Lung (tissue), 12 donors: ENCODE data around the gene DPY30. TPM values are rescaled to one million over a fixed set of nuclear protein-coding genes. Genes with fewer than 3 reads are reported as not detected.

Experiments used
- ATAC-seq: fragments of 200-7000 bp; cut with Tn5 transposase; one replicate; pipeline ENCODE4 v1.9.1; 2020; ENCODE audit warnings: moderate number of reproducible peaks; ENCODE audit not compliant: insufficient read depth, low FRiP score
- DNase-seq, 3 donors: peaks; one replicate each; pipeline ENCODE4 v3.0.0-alpha.2; 2013 to 2017
- H3K27ac ChIP-seq, 2 donors: one replicate each; pipeline ENCODE4 v1.5.1; 2013; ENCODE audit warnings: mild to moderate bottlenecking in 2 of 2, moderate library complexity in 2 of 2, control low read depth in 1 of 2, inconsistent platforms in 1 of 2, low read depth in 1 of 2, low read length in 1 of 2
- H3K27me3 ChIP-seq, 3 donors: one replicate each; pipeline ENCODE4 v1.5.1; 2013; ENCODE audit warnings: low read length in 2 of 3; ENCODE audit not compliant: control insufficient read depth in 3 of 3, insufficient read depth in 3 of 3
- H3K36me3 ChIP-seq, 4 donors: one replicate each; pipeline ENCODE4 v1.5.1; 2013; ENCODE audit warnings: low read length in 4 of 4, mild to moderate bottlenecking in 1 of 4, moderate library complexity in 1 of 4; ENCODE audit not compliant: control insufficient read depth in 4 of 4, insufficient read depth in 4 of 4
- H3K4me1 ChIP-seq, 5 donors: one replicate each; pipeline ENCODE4 v1.5.1; 2013; ENCODE audit warnings: low read length in 5 of 5, mild to moderate bottlenecking in 2 of 5, moderate library complexity in 1 of 5; ENCODE audit not compliant: control insufficient read depth in 5 of 5, insufficient read depth in 5 of 5
- H3K4me3 ChIP-seq: one replicate; pipeline ENCODE4 v1.5.1; 2013; ENCODE audit warnings: mild to moderate bottlenecking, control low read depth, moderate library complexity
- H3K9ac ChIP-seq, 2 donors: one replicate each; pipeline ENCODE4 v1.5.1; 2013; ENCODE audit warnings: low read length in 2 of 2, control low read depth in 1 of 2; ENCODE audit not compliant: insufficient read depth in 1 of 2
- H3K9me3 ChIP-seq, 4 donors: one replicate each; pipeline ENCODE4 v1.5.1; 2013; ENCODE audit warnings: low read length in 3 of 4, mild to moderate bottlenecking in 1 of 4, moderate library complexity in 1 of 4; ENCODE audit not compliant: control insufficient read depth in 4 of 4, insufficient read depth in 3 of 4
- CTCF ChIP-seq: IDR thresholded peaks from 2 replicates; pipeline ENCODE4 v1.5.1; 2012; ENCODE audit warnings: mild to moderate bottlenecking; ENCODE audit errors: control extremely low read depth, extremely low read depth
- WGBS, 2 donors: extraction: QIAGEN DNeasy Blood & Tissue Kit; methylation state at CpG; one replicate each; pipeline ENCODE4 v1.1.7; 2013; 5-methylcytosine and 5-hydroxymethylcytosine counted together
- polyA plus RNA-seq, 2 donors: library from polyadenylated mRNA; stranded (reverse); fragments of 200-250 nt; gene quantifications; one replicate each; pipeline ENCODE4 v1.2.1, GENCODE V29; 2013
- total RNA-seq, 2 donors: library from RNA; depleted of rRNA in 1 of 2; stranded (reverse); fragments of >200 nt in 1 of 2; gene quantifications; one replicate each; pipeline ENCODE4 v1.2.1, GENCODE V29; 2014 to 2021
- donor health status: control.
- donor health status: control.
- donor health status: Bipolar disorder and iron deficiency.
- donor health status: healthy.
- donor health status: DM: yes; HTN: yes; CAD: no.

DPY30 gene
- total and polyA plus RNA-seq, 4 donors: 53.8 to 144 (median 69.1) TPM

GRCh38 chr2:32009516-32010256, 29.9 kb downstream of the DPY30 start:
- ATAC-seq: peak; percentile 1

GRCh38 chr2:32008805-32009515, 30.6 kb downstream of the DPY30 start:
- Histone ChIP-seq H3K36me3 (no peaks in the 10 kb centered on the region), H3K4me1 (peaks cover 3 to 19% (median 12%) of the 10 kb centered on the region in 5 donors), H3K9me3 (no peaks in the 10 kb centered on the region), H3K27ac (peak overlapping the region; percentile 86 to 98), H3K4me3 (peak overlapping the region; percentile 75), H3K27me3 (no peaks in the 10 kb centered on the region), H3K9ac (peak overlapping the region; percentile 68 to 84)
- DNase-seq: peak; percentile 30 to 34 (median 31)
- no peak for ATAC-seq
- no peak for TF ChIP-seq CTCF
- 1 to 2% methylated on average over 10 of the region's 10 CpGs for WGBS, 2 donors

More at GRCh38 chr2:32009516-32010256, 29.9 kb downstream of the DPY30 start:
- TF ChIP-seq CTCF: no peak
- Histone ChIP-seq H3K9me3 (no peaks in the 10 kb centered on the region), H3K4me3 (peak overlapping the region; percentile 75), H3K4me1 (peaks cover 3 to 19% (median 12%) of the 10 kb centered on the region in 5 donors), H3K9ac (peak overlapping the region; percentile 68 to 84), H3K27ac (peak overlapping the region; percentile 86 to 98), H3K36me3 (no peaks in the 10 kb centered on the region), H3K27me3 (no peaks in the 10 kb centered on the region)
- WGBS, 2 donors: 0% methylated on average over 74 to 91 of the region's 91 CpGs
- peak; percentile 18 to 30 (median 29) for DNase-seq

GRCh38 chr2:32007121-32007391, 32.5 kb downstream of the DPY30 start:
- H3K36me3 ChIP-seq: no peaks in the 10 kb centered on the region
- H3K27ac ChIP-seq: no peak overlapping the region
- H3K4me3 ChIP-seq: no peak overlapping the region
- TF ChIP-seq CTCF: no peak
- ATAC-seq: no peak
- no peak overlapping the region for H3K9ac ChIP-seq
- no peak for DNase-seq
- no peaks in the 10 kb centered on the region for H3K27me3 ChIP-seq
- H3K9me3 ChIP-seq: no peaks in the 10 kb centered on the region
- H3K4me1 ChIP-seq: peaks cover 3 to 19% (median 12%) of the 10 kb centered on the region in 5 donors
